ENCODE measurements around the gene ADCY10. TPM values are rescaled to one million over a fixed set of nuclear protein-coding genes. Genes with fewer than 3 reads are reported as not detected.

ADCY10 gene
- total RNA-seq, 4 donors from 2014 or later, result not detected

DNA sequence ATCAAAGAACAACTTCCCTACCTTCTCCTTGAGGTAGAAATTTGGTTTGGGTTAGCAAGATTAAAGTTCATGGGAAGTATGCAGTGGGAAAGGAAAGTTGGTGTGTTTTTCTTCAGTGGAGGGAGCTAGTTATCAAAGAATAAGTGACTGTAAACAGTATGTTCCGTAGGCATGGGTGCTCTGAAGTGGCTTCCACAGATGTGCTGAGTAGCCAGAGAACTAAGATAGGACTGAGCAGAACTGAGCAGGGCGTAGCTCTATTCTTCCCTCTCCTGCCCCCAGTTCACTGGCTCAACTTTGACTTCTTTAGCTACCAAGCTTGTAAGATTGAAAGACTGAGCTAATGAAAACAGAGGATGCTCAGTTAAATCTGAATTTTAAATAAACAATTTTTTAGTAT, 3.4 kb downstream of the ADCY10 start:
- Histone ChIP-seq H3K9me3 (no peaks in the 10 kb centered on the region), H3K4me3 (no peak overlapping the region), H3K27ac (no peak overlapping the region), H3K27me3 (no peaks in the 10 kb centered on the region), H3K4me1 (no peaks in the 10 kb centered on the region), H3K36me3 (peaks cover 2% of the 10 kb centered on the region)
- WGBS, result 85% methylated on average over 2 of the region's 2 CpGs
- no peak for DNase-seq (ENCODE audit: low spot score in 2 of 2)
- no peak for TF ChIP-seq POLR2AphosphoS5 (IDR thresholded peaks at IDR 0.05)
- TF ChIP-seq, protein P1, sequence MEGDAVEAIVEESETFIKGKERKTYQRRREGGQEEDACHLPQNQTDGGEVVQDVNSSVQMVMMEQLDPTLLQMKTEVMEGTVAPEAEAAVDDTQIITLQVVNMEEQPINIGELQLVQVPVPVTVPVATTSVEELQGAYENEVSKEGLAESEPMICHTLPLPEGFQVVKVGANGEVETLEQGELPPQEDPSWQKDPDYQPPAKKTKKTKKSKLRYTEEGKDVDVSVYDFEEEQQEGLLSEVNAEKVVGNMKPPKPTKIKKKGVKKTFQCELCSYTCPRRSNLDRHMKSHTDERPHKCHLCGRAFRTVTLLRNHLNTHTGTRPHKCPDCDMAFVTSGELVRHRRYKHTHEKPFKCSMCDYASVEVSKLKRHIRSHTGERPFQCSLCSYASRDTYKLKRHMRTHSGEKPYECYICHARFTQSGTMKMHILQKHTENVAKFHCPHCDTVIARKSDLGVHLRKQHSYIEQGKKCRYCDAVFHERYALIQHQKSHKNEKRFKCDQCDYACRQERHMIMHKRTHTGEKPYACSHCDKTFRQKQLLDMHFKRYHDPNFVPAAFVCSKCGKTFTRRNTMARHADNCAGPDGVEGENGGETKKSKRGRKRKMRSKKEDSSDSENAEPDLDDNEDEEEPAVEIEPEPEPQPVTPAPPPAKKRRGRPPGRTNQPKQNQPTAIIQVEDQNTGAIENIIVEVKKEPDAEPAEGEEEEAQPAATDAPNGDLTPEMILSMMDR (IDR thresholded peaks at IDR 0.05), result no peak
- no peak for TF ChIP-seq POLR2A (IDR thresholded peaks at IDR 0.05)
- no peak for TF ChIP-seq EP300 (IDR thresholded peaks at IDR 0.05)

DNA sequence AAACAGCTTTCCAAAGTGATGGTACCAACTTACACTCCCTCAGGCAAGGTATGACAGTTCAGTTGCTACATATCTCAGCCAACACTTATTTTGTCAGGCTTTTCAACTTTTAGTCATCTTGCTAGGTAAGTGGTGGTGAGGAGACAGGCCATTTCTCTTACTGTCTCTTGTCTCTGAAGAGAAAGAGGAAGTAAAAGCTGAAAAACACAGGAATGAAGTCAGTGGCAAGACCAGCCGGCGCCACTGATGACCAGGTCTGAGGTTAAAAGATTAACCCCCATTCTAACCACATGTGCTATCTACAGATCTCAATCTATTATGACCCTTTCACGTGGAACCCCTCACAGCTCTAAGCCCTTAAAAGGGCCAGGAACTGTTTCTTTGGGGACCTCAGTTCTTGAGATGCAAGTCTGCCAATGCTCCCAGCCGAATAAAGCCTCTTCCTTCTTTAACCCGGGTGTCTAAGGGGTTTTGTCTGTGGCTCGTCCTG, 4.2 kb downstream of the ADCY10 start:
- TF ChIP-seq POLR2AphosphoS5 (IDR thresholded peaks at IDR 0.05) (no peak), EP300 (IDR thresholded peaks at IDR 0.05) (no peak), POLR2A (IDR thresholded peaks at IDR 0.05) (no peak)
- TF ChIP-seq, protein P1 (IDR thresholded peaks at IDR 0.05), result no peak
- DNase-seq (ENCODE audit: low spot score in 2 of 2), result no peak
- Histone ChIP-seq H3K4me1 (no peaks in the 10 kb centered on the region), H3K27me3 (no peaks in the 10 kb centered on the region), H3K9me3 (no peaks in the 10 kb centered on the region), H3K4me3 (no peak overlapping the region), H3K36me3 (no peaks in the 10 kb centered on the region), H3K27ac (no peak overlapping the region)
- WGBS, result 88% methylated on average over 6 of the region's 6 CpGs

DNA sequence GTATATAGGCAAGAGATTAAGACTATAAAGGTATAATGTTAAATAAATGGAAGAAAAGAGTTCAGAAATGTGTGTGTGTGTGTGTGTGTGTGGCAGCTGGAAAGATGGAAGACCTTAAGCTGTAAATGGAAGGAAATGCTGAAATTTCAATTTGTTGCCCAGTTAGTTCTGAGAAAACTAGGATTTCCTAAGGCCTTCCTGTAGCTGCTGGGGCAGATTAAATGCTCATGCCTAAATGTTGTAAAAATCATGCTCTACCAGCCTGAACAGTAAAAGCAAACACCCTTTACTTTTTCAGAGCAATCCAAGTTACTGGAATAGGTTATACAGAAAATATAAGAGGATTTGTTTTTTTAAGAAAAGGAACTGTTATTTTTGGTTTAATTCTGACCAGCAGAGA, 8.3 kb downstream of the ADCY10 start:
- no peaks in the 10 kb centered on the region for H3K9me3 ChIP-seq
- TF ChIP-seq POLR2AphosphoS5 (IDR thresholded peaks at IDR 0.05) (no peak), POLR2A (IDR thresholded peaks at IDR 0.05) (no peak), EP300 (IDR thresholded peaks at IDR 0.05) (no peak)
- TF ChIP-seq, protein P1 (IDR thresholded peaks at IDR 0.05), result no peak
- H3K36me3 ChIP-seq, result no peaks in the 10 kb centered on the region
- H3K4me1 ChIP-seq, result no peaks in the 10 kb centered on the region
- no peak for DNase-seq (ENCODE audit: low spot score in 2 of 2)
- H3K4me3 ChIP-seq, result no peak overlapping the region
- no peaks in the 10 kb centered on the region for H3K27me3 ChIP-seq
- no peak overlapping the region for H3K27ac ChIP-seq

DNA sequence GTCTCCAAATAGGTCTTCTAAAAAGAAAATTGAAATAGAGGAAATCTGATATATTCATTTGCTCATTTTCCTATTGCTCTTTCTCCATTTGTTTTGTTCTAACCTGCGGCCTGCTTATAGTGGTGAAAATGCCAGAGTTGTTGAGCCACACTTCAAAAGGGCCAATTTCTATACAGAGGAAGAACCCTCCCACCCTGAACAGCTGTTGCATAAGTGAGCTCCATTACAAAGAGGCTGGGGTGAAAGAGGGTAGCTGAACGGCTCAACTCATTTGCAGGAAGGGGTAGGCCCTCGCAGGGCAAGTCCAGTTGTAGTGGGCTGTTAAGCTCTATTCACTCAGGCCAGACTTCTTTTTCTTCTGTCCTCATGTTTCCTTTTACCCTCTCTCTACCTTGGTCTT, 8.8 kb downstream of the ADCY10 start:
- no peaks in the 10 kb centered on the region for H3K36me3 ChIP-seq
- no peak overlapping the region for H3K27ac ChIP-seq
- H3K4me1 ChIP-seq, result no peaks in the 10 kb centered on the region
- H3K4me3 ChIP-seq, result no peak overlapping the region
- H3K27me3 ChIP-seq, result no peaks in the 10 kb centered on the region
- no peaks in the 10 kb centered on the region for H3K9me3 ChIP-seq
- no peak for TF ChIP-seq POLR2AphosphoS5 (IDR thresholded peaks at IDR 0.05)
- TF ChIP-seq EP300 (IDR thresholded peaks at IDR 0.05), result no peak
- TF ChIP-seq, protein P1 (IDR thresholded peaks at IDR 0.05), result no peak
- TF ChIP-seq POLR2A (IDR thresholded peaks at IDR 0.05), result no peak
- no peak for DNase-seq (ENCODE audit: low spot score in 2 of 2)
- WGBS, result 84% methylated on average over 3 of the region's 3 CpGs

DNA sequence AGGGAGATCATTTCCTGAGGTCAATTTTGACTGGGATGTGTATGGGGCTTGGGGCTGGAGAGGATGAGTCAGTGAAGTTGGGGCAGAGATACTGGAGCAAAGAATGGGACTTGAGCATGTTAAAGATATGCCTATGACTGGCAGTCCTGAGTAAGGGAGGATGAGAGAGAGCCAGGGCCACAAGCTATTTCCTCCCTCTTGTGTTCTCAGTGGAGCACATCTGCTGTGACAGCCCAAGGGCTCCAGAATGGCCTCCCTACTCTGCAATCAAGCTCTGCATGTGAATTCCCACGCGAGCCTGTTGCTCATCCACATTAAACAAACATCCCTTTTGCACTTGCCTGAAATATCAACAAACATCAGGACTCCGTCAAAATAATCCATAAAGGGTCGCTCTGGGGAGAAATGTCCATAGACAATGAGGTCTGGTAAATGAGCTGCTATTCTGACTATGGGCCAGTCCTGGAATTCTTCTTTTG, 9.2 kb downstream of the ADCY10 start:
- 80% methylated on average over 4 of the region's 4 CpGs for WGBS
- Histone ChIP-seq H3K4me1 (peaks cover under 1% of the 10 kb centered on the region), H3K4me3 (no peak overlapping the region), H3K9me3 (no peaks in the 10 kb centered on the region), H3K27me3 (no peaks in the 10 kb centered on the region), H3K27ac (no peak overlapping the region), H3K36me3 (no peaks in the 10 kb centered on the region)
- no peak for DNase-seq (ENCODE audit: low spot score in 2 of 2)
- no peak for TF ChIP-seq POLR2AphosphoS5 (IDR thresholded peaks at IDR 0.05)
- no peak for TF ChIP-seq POLR2A (IDR thresholded peaks at IDR 0.05)
- no peak for TF ChIP-seq EP300 (IDR thresholded peaks at IDR 0.05)
- TF ChIP-seq, protein P1 (IDR thresholded peaks at IDR 0.05), result no peak
